GM11168 (cell line): ENCODE results near the gene JAG1.

Source experiments
- in situ Hi-C: fragments of 300-500 bp; cut with MboI; formaldehyde crosslinking; loops from one replicate; pipeline ENCODE4 v1.12.0; 2022; ENCODE audit warnings: low sequenced_read_pairs; ENCODE audit not compliant: unreplicated experiment

The JAG1 gene

DNA sequence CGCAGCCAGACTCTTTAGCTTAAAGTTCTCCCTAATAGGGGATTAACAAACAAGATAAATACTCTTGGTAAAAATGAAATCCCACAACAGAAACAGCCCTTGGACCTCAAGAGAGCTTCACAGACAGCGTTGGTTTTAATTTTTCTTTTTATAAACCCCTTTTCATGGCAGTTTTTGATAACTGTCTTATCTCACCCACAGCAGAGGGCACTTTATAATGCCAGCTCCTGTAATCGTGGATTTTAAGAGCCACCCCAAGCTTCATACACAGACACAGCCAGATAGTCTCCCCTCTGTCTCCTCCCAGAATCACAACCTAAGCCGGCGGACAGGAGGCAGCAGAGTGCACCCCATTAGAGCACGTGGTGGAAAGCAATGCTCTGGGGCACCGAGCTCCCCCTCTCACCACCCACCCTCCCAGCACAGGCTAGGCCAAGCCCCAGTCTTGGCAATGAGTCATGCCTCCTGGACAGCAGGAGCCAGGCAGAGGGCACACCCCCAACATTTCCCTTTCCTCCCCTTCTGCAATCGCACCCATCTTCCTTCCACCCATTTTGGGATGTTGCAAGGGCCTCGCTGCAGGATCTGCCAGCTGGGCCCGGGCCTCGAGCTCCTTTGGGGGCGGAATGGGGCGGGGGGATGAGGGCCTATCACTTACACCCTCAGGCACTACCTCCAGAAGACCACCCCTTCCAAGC is 2.4 kb downstream of the JAG1 start:
- in situ Hi-C loops: loop anchor here (10.0 kb wide), 1 partner anchor 237 kb away; the partner anchor contains the start of genes MKKS and SLX4IP

DNA sequence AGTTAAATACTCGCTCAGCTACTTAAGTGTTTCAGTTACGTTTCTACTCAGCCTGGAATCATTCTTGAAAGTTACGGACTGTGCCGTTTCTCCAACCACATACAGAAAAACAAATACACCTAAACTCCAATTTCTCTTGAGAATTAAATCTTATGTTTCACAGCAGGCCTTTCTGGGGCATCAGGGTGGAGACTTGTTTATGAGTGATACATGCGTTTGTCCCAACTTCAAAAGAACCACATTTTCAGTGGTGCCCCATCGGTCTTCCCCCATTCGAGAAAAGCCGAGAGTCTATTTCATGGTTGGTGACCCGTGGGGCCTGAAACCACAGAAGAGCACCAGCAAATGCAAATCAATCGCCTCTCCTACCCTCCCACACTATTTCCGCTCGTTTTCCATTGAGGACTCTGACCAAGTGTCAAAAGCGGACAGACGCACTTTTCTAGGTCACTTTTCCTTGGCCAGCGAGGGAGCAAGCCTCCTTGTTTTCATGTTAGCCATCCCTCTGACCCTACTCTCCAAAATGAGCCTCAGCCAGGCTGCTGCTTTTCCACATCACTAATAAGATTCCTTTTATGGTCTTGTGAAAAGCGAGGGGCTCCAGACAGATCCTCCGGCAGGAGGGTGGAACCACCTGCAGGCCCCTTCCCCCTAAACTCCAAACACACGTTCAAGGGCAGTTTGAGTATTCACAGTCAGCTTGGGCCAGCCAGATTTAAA is 3.1 kb downstream of the JAG1 start:
- in situ Hi-C loops: loop anchor here (10.0 kb wide), 1 partner anchor 236 kb away; the partner anchor contains the start of genes MKKS and SLX4IP

GRCh38 chr20:10669843-10670446 is 3.9 kb downstream of the JAG1 start:
- in situ Hi-C loops: loop anchor here (10.0 kb wide), 1 partner anchor 235 kb away; the partner anchor contains the start of genes MKKS and SLX4IP

GRCh38 chr20:10668677-10669368 is 5.0 kb downstream of the JAG1 start:
- in situ Hi-C loops: no loop called here

DNA sequence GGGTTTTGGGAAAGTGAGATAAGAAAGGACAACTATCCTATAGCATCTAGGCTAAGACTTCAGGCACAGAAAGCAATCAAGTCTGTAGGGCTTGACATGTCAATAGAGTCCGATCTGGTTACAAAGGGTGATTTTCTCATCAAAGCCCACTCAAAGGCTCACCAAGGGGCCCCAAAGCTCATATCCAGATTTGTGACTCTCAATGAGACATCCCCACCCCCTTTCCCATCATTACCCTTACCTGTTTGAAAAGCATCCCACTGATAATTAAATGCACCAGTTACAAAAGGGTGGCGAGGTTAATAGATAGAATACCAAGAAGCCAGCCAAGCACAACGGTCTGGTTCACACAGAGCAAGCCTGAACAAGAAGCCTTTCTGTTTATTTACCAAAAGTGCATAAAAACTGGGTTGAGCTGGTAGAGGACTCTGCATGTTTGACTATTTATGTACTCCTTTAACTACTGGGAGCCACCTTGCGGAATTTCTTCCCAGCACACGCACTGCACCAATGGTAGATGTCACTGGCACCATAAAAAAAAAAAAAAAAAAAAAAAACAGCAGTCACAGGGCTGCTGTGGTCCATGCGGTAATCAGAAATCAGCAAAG is 6.1 kb downstream of the JAG1 start:
- in situ Hi-C loops: no loop called here

- in situ Hi-C loops: no loop called here
Measured at GRCh38 chr20:10667077-10667401, 6.8 kb downstream of the JAG1 start.

DNA sequence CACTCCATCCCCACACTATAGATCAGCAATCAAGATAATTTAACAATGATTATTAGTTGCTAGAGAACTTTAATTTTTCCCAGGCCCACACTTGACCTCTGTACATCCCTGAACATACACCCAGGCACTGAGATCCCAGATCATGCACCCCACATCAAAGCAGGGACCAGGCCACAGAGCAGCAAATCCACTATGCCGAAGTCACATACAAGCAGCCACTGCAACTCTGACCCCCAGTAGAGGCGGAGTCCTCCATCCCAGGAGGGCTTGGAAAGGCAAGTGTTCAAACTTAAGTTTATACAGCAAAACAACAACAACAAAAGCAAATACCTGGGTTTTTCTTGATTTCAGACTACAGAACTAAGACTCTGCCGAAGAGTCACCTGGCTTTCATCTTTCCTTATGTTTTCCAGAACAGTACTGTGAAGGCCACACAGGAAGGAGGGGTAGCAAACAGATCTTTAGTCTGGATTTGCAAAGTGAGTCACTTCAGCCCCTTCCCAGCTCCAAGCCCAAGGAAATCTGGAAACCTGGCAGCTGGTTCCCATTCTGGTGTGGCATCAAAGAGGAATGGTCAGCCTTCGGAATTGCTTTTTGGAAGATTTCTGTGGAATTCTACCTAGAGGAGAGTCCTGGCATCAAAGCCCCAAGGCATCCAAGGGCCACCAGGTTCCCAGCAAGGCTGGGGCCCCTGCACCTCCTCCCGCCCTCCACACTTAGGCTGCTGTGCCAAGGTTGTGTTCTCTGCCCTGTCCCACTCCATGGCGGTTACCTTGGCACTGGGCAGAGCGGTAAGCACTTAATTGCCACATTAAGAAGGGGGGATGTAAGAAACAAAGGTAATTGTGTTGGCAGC is 7.3 kb downstream of the JAG1 start:
- in situ Hi-C loops: no loop called here

- in situ Hi-C loops: no loop called here
Measured at GRCh38 chr20:10665791-10666190, 8.0 kb downstream of the JAG1 start.

DNA sequence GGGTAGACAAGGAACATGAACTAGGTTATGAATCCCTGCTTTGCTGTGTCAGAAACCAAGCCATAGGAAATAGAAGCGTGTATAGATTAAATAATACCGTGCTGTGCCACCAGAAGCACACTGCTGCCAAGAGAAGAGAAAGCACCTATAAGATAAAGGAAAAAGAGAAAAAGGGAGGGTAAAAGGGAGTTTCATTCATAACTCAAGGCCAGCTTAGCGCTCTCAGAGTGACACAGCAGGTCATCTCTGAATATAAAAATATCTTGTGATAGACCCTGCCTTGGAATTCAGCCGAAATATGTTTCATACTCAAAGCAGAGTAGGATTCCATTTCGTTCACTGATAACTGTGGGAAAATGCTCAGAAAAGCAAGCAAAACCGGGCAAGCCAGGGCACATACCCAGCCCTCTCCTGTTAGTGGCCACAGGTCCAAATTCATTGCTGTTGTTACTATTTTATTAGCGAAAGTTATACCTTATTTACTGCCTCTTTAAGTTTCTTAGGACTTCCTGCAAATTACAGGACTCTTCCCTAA is 8.7 kb downstream of the JAG1 start:
- in situ Hi-C loops: no loop called here

- in situ Hi-C loops: no loop called here
Measured at GRCh38 chr20:10663756-10664155, 10.0 kb downstream of the JAG1 start.

GRCh38 chr20:10662661-10663458 is 10.9 kb downstream of the JAG1 start:
- in situ Hi-C loops: no loop called here

DNA sequence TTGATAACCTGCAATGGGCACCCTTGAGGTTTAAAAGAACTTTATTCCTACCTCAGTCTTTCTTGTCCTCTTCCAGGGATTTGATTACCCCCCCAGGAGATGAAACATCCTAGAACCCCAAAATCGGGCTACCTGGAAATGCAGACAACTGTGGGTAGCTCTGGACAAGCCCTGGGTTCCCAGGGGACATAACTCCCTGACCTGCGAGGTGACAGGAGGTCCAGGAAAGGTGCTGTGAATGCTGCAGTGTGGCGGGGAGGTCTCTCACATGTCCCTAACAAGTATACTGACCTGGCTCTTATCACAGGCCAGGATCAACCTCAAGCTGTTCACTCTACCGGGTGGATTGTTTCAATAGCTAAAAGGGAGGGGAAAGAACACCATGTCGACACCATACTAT is 11.6 kb downstream of the JAG1 start:
- in situ Hi-C loops: no loop called here

GRCh38 chr20:10661261-10661660 is 12.5 kb downstream of the JAG1 start:
- in situ Hi-C loops: no loop called here

GRCh38 chr20:10660661-10661060 is 13.1 kb downstream of the JAG1 start:
- in situ Hi-C loops: no loop called here

- in situ Hi-C loops: no loop called here
Measured at GRCh38 chr20:10659651-10660601, 13.9 kb downstream of the JAG1 start.

- in situ Hi-C loops: no loop called here
Measured at GRCh38 chr20:10658876-10659632, 14.7 kb downstream of the JAG1 start.
